ENCODE results near the gene SLC37A2.

Gene SLC37A2

GRCh38 chr11:125073616-125074483 is 10.7 kb downstream of the SLC37A2 start:
- no peak overlapping the region for H3K4me3 ChIP-seq (ENCODE audit: low read depth, low read length)
- in situ Hi-C loops (cut with HindIII; ENCODE audit: low sequenced_read_pairs): no loop called here
- TF ChIP-seq, protein P1, sequence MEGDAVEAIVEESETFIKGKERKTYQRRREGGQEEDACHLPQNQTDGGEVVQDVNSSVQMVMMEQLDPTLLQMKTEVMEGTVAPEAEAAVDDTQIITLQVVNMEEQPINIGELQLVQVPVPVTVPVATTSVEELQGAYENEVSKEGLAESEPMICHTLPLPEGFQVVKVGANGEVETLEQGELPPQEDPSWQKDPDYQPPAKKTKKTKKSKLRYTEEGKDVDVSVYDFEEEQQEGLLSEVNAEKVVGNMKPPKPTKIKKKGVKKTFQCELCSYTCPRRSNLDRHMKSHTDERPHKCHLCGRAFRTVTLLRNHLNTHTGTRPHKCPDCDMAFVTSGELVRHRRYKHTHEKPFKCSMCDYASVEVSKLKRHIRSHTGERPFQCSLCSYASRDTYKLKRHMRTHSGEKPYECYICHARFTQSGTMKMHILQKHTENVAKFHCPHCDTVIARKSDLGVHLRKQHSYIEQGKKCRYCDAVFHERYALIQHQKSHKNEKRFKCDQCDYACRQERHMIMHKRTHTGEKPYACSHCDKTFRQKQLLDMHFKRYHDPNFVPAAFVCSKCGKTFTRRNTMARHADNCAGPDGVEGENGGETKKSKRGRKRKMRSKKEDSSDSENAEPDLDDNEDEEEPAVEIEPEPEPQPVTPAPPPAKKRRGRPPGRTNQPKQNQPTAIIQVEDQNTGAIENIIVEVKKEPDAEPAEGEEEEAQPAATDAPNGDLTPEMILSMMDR (IDR thresholded peaks at IDR 0.05; ENCODE audit: low read depth, low read length, missing control alignments): no peak
- no peak for DNase-seq (ENCODE audit: low read depth)

DNA sequence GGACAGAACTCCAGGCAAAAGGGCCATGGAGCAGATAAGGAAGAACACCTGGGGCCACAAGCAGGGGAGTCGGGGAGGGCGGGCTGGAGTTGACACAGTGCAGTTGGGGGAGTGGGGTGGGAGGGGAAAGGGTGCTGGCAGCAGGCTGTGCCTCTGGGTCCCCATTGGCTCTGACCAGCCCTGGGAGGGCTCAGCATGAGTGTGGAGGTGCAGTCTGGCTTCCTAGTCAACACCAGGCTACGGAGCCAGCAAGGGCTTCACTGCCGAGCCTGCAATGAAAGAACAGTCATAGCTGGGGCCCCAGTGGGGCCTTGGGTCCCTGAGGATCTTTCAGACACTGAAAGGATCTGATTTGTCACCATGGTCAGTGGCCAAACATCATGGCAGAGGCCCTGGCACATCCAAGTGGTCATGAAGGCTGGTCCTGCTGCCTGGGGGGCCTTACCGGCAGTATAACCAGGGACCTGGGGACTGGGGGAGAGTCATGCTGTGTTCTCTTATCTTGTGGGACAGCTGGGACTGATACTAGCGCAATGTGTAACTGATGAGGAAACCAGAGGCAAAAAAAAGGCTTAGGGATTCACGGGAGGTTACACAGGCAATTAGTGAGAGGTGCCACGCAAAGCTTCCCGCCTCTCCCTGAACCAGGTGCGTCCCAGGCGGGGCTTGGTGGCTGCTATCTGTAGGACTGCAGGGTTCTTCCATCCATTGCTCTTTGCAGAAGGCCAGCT is 11.6 kb downstream of the SLC37A2 start:
- H3K4me3 ChIP-seq (ENCODE audit: low read depth, low read length): no peak overlapping the region
- DNase-seq (ENCODE audit: low read depth): no peak
- TF ChIP-seq, protein P1 (IDR thresholded peaks at IDR 0.05; ENCODE audit: low read depth, low read length, missing control alignments): no peak
- in situ Hi-C loops (cut with HindIII; ENCODE audit: low sequenced_read_pairs): no loop called here

- no peak overlapping the region for H3K4me3 ChIP-seq (ENCODE audit: low read depth, low read length)
- TF ChIP-seq, protein P1 (IDR thresholded peaks at IDR 0.05; ENCODE audit: low read depth, low read length, missing control alignments): no peak
- no peak for DNase-seq (ENCODE audit: low read depth)
- in situ Hi-C loops (cut with HindIII; ENCODE audit: low sequenced_read_pairs): no loop called here
Measured at GRCh38 chr11:125075242-125075625, 12.1 kb downstream of the SLC37A2 start.

- TF ChIP-seq, protein P1 (IDR thresholded peaks at IDR 0.05; ENCODE audit: low read depth, low read length, missing control alignments): no peak
- no peak for DNase-seq (ENCODE audit: low read depth)
- H3K4me3 ChIP-seq (ENCODE audit: low read depth, low read length): no peak overlapping the region
- in situ Hi-C loops (cut with HindIII; ENCODE audit: low sequenced_read_pairs): no loop called here
Measured at GRCh38 chr11:125075900-125076317, 12.8 kb downstream of the SLC37A2 start.

GRCh38 chr11:125076378-125076945 is 13.4 kb downstream of the SLC37A2 start:
- TF ChIP-seq, protein P1 (IDR thresholded peaks at IDR 0.05; ENCODE audit: low read depth, low read length, missing control alignments): no peak
- in situ Hi-C loops (cut with HindIII; ENCODE audit: low sequenced_read_pairs): no loop called here
- no peak overlapping the region for H3K4me3 ChIP-seq (ENCODE audit: low read depth, low read length)
- no peak for DNase-seq (ENCODE audit: low read depth)

DNA sequence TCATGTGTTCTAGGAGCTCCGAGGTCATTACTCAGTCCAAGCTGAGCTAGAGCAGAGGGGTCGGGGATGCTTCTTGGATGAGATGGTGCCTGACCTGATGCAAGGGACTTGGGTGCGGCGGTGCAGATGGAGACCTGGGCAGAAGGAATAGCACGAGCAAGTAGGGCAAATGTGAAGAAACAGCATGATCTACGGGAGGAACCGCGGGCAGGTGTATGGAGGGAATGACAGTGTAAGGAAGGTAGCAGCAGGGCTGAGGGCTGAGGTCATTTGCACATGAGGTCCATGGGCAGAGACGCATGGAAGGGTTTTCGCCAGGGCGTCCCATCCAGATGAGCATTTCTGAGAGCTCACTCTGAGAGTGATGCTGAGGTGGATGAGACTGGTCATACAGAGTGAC is 14.9 kb downstream of the SLC37A2 start:
- no peak for DNase-seq (ENCODE audit: low read depth)
- no peak overlapping the region for H3K4me3 ChIP-seq (ENCODE audit: low read depth, low read length)
- in situ Hi-C loops (cut with HindIII; ENCODE audit: low sequenced_read_pairs): no loop called here
- TF ChIP-seq, protein P1 (IDR thresholded peaks at IDR 0.05; ENCODE audit: low read depth, low read length, missing control alignments): no peak
